Caki2 (cell line): Measurements from ENCODE around the gene VPS45. TPM values are rescaled to one million over a fixed set of nuclear protein-coding genes. Genes with fewer than 3 reads are reported as not detected.
"Not testable (repeated sequence)": the region's sequence is repeated elsewhere in the genome, so short reads cannot be mapped to it uniquely, and the experiment has no call there.

Source experiments
- DNase-seq: peaks from one replicate; pipeline ENCODE4 v3.0.0-alpha.2; 2015; ENCODE audit warnings: low read depth
- in situ Hi-C: cut with HindIII; loops from 2 replicates; pipeline ENCODE4 v1.10.0; 2016; ENCODE audit warnings: low sequenced_read_pairs, low pct_unique_long_range_greater_than_20kb, mixed read lengths
- total RNA-seq: library from RNA; depleted of rRNA; stranded (reverse); fragments of >200 nt; shearing (Covaris generic); gene quantifications from 2 replicates; pipeline ENCODE4 v1.2.3, GENCODE V29; 2014; ENCODE audit warnings: low replicate concordance

The VPS45 gene
- total RNA-seq, 1 experiment from 2014 or later, result 15.6 TPM

- DNase-seq, result no peak
- in situ Hi-C loops, result no loop called here
Observed at GRCh38 chr1:150109586-150109985, 42.0 kb downstream of the VPS45 start.

GRCh38 chr1:150110116-150110515 is 42.5 kb downstream of the VPS45 start:
- in situ Hi-C loops, result no loop called here
- DNase-seq, result no peak

DNA sequence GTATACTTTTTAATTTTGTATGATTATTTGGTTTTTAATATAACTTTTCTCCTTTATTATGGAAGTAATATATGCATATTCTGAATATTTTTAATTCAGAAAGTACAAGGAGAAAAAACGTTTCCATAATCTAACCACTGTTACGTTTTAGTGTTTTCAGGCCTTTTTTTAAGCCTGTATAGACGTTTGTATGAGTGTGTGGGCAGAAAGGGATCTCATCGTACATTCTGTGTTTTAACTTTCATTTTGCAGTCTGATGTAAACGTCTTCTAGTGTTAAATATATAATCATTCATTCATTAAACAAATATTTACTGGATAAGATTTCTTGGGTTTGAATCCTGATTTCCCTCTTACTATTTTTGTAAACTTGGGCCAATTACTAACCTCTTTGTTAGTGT is 44.1 kb downstream of the VPS45 start:
- in situ Hi-C loops, result no loop called here
- no peak for DNase-seq

DNA sequence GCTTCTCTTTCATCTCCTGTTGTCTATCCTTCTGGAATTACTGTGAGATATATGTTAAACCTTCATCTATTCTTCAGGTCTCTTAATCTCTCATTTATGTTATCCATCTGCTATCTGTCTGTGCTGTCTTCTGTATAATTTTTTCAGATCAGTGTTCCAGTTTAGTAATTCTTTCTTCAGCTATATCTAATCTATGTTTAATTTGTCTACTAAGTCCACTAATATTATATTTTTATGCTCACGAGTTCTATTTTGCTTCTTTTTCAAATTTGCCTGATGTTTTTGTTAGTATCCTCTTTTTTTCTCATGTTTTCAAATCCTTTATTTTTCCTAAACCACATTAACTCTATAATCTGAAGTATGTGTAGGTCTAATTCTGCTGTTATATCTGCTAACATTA is 47.5 kb downstream of the VPS45 start:
- DNase-seq, result no peak
- in situ Hi-C loops, result no loop called here

DNA sequence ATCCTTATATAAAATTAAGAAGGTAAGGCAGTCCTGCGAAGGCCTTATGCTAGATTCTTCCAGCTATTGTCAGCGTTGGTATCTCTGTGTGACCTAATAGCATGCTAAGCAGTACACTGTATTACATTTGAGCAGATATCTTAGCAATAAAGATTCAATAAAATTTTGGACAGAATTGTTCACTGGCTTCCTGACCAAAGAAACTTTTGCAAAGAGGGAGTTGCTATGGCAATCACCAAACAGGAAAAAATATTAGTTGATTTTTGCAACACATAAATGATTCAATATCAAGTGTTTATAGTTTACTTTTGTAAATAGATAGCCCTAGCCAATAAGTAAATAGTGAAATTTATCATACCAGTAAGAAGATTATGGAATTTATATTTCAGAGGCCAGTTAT is 51.1 kb downstream of the VPS45 start:
- DNase-seq, result no peak
- in situ Hi-C loops, result no loop called here

DNA sequence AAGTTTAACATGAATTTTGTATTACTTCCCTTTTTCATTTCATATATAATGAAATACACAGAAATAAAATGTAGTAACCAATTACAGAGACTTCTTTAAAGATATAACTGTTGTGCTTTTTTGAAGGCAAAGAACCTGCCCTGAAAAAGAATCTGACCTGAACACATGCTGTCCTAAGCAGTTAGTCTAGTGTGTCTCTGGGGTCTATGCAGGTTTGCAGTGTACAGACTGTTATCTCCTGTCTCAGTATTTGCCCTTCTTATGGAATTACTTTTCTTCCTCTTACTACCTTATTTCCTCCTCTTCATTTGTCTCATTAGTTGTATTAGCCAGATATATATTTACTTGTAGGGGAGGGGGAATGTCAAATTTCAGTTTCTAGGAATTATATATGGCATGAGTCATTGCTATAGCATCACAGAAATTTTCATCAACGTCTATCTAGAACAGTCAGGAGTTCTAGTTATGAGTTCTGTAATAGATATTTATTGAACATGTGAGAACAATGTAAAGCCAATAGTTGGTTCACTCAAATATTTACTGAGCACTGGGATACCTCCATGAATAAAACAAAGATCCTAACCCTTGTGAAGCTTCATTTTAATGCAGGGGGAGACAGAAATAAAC is 53.8 kb downstream of the VPS45 start:
- in situ Hi-C loops, result no loop called here
- no peak for DNase-seq

DNA sequence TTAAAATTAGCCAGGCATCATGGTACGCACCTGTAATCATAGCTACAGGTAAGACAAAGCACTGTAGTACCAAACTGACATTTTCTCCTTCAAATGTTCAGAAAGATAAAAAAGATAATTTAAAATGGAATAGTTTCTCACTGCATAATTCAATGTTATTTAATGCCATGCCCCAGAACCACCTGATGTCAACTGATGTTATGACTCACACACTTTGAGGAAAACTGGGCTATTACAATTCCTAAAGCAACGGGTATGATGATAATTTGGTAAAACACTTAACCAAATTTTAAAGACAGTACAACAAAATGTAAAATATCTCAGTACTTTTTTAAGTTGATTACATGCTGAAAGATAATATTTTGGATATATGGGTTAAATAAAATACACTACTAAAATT is 59.2 kb downstream of the VPS45 start:
- no peak for DNase-seq
- in situ Hi-C loops, result no loop called here

DNA sequence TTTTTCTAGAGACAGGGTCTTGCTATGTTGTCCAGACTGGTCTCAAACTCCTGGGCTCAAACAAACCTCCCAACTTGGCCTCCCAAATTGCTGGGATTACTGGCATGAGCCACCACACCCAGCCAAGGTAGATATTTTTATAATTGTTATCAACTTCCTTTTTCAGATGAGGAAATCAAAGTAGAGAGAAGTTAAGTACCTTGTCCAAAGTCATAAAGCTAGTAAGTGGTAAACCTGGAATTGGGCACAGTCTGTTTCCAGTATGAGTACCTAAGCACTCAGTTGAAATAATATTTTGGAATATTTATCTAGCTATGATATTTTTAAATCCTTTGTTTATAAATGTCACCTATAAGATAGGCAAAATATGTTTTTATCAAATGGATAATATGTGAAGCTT is 59.9 kb downstream of the VPS45 start:
- in situ Hi-C loops, result no loop called here
- no peak for DNase-seq

DNA sequence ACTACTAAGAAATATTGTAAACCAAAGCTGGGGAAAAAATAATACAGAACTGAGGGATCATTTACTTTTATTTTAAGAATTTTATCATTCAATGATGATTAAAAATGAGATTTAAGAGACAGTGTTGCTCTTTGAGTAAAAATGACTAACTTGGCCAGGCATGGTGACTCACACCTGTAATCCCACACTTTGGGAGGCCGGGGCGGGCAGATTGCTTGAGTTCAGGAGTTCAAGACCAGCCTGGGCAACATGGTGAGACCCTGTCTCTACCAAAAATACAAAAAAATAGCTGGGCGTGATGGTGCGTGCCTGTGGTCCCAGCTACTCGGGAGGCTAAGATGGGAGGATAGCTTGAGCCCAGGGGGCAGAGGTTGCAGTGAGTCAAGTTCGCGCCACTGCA is 60.3 kb downstream of the VPS45 start:
- in situ Hi-C loops, result no loop called here
- no peak for DNase-seq

DNA sequence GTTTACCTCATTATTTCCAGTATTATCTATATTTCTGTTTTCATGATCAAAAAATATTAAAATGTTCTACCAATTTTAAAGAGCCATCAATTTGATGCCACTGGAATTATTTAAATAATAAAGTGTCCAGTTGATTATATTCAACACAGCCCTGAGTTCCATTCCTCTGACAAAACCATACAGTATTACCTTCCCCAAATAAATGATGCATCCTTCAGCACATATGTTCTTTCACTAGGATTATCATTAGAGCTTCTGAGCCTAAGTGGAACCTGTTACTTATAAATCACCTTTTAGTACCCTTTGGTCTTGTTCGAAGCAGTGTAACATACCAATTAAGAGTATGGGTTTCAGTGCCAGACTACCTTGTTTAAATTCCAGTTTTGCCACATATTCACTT is 64.8 kb downstream of the VPS45 start:
- DNase-seq, result no peak
- in situ Hi-C loops, result no loop called here

GRCh38 chr1:150134537-150134936 is 67.0 kb downstream of the VPS45 start:
- in situ Hi-C loops, result no loop called here

GRCh38 chr1:150135400-150135799 is 67.8 kb downstream of the VPS45 start:
- DNase-seq, in situ Hi-C loops: not testable (repeated sequence)

More at GRCh38 chr1:150134537-150134936, 67.0 kb downstream of the VPS45 start:
- no peak for DNase-seq

- in situ Hi-C loops, result no loop called here
- no peak for DNase-seq
Observed at GRCh38 chr1:150138044-150138443, 70.5 kb downstream of the VPS45 start.

DNA sequence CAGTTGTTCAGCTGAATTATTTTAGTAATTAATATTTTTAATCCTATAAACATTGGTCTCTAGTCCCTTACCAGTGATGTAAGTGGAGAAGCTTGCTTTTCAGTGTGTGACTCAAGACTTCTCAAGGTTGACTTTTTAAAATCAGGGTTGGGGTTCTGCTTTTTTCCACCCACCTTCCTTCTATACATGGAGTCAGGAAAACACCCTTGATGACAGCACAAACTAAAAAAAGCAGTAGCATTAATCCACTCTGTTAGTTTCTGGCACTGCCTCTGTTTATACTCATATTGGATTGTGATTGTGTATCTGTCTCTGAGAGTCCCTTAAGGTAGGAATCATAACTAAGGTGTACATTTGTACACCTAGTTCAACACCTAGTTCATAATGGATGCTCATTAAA is 73.9 kb downstream of the VPS45 start:
- DNase-seq, result no peak
- in situ Hi-C loops, result no loop called here

GRCh38 chr1:150142083-150142482 is 74.5 kb downstream of the VPS45 start:
- in situ Hi-C loops, result no loop called here
- DNase-seq, result no peak

- no peak for DNase-seq
- in situ Hi-C loops, result no loop called here
Observed at GRCh38 chr1:150144606-150145005, 77.0 kb downstream of the VPS45 start.

- in situ Hi-C loops, DNase-seq: not testable (repeated sequence)
Observed at GRCh38 chr1:150146016-150146415, 78.4 kb downstream of the VPS45 start.

GRCh38 chr1:150146849-150147542 is 79.4 kb downstream of the VPS45 start:
- DNase-seq, result no peak
- in situ Hi-C loops, result no loop called here

DNA sequence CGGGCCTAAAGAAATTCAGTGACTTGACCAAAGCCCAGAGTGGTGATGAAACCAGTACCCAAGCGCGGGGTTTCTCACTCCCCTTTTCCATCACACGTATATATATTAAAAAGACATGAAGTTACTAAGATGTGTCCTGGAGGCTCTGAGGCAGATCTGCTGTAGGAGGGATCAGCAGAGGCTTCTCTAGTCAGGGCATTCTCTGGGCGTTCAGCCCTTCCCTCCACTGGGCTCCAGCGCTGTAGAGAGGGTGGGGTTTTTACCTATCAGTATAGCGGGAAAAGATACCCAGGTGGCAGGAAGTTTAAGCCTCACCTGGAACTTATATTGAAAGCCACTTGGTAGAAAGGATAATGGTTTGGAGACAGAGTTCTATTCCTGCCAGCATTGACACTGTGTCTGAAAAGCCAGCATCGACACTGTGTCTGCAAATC is 81.3 kb downstream of the VPS45 start:
- DNase-seq, result no peak
- in situ Hi-C loops, result no loop called here
